OCI-LY7 (cell line): ENCODE measurements around the gene TFCP2. TPM values are rescaled to one million over a fixed set of nuclear protein-coding genes. Genes with fewer than 3 reads are reported as not detected.

Experiments
- BruUV-seq: library from RNA; stranded (reverse); fragments of 400-500 nt; replicated peaks from 2 replicates; lab custom pipeline; 2021; lab: Mats Ljungman, UMichigan
- CTCF ChIA-PET: fragments of 300-600 bp; sonication (Branson Sonifier 250); formaldehyde crosslinking; loops from one replicate; lab custom pipeline; 2022; ENCODE audit warnings: antibody characterized with exemption; ENCODE audit not compliant: unreplicated experiment; lab: Charles Lee
- POLR2A ChIA-PET: fragments of 300-600 bp; sonication (Branson Sonifier 250); formaldehyde crosslinking; loops from one replicate; lab custom pipeline; 2022; ENCODE audit warnings: antibody characterized with exemption; lab: Charles Lee
- DNase-seq: peaks from one replicate; pipeline ENCODE4 v3.0.0-alpha.2; 2015; ENCODE audit warnings: low spot score
- H2AFZ ChIP-seq: fragments of 200-600 bp; sonication (generic), shearing (Covaris generic); 2 replicates; pipeline ENCODE4 v1.6.1; 2014; ENCODE audit warnings: mild to moderate bottlenecking, antibody characterized with exemption, low read length, moderate library complexity
- H3K27ac ChIP-seq: fragments of 200-600 bp; sonication (generic); 2 replicates; pipeline ENCODE4 v1.5.1; 2014; ENCODE audit warnings: mixed run types, low read depth, mild to moderate bottlenecking, moderate library complexity, low read length, inconsistent platforms; ENCODE audit not compliant: poor library complexity, severe bottlenecking
- H3K36me3 ChIP-seq: fragments of 200-600 bp; sonication (generic); 2 replicates; pipeline ENCODE4 v1.6.1; 2014; ENCODE audit warnings: mild to moderate bottlenecking, antibody characterized with exemption, low read length, moderate library complexity, mixed read lengths; ENCODE audit not compliant: insufficient read depth
- H3K4me1 ChIP-seq: fragments of 200-600 bp; sonication (generic); 2 replicates; pipeline ENCODE4 v1.5.1; 2014; ENCODE audit warnings: mild to moderate bottlenecking, low read length; ENCODE audit not compliant: insufficient read depth, poor library complexity, severe bottlenecking
- H3K4me2 ChIP-seq: fragments of 200-600 bp; sonication (generic); 2 replicates; pipeline ENCODE4 v1.6.1; 2014; ENCODE audit warnings: mild to moderate bottlenecking, low read length
- H3K4me3 ChIP-seq: fragments of 200-600 bp; sonication (generic); 2 replicates; pipeline ENCODE4 v1.5.1; 2014; ENCODE audit warnings: mild to moderate bottlenecking, low read depth, low read length; ENCODE audit not compliant: poor library complexity, severe bottlenecking
- H3K79me2 ChIP-seq: fragments of 200-600 bp; sonication (generic); 2 replicates; pipeline ENCODE4 v1.6.1; 2016; ENCODE audit warnings: low read depth, mild to moderate bottlenecking, low read length, moderate library complexity, mixed read lengths; ENCODE audit not compliant: insufficient read depth
- H3K9me2 ChIP-seq: fragments of 200-600 bp; sonication (generic); 2 replicates; pipeline ENCODE4 v1.6.1; 2016; ENCODE audit warnings: mild to moderate bottlenecking, low read length, mixed read lengths; ENCODE audit not compliant: insufficient read depth
- H3K9me3 ChIP-seq: fragments of 200-600 bp; sonication (generic); 2 replicates; pipeline ENCODE4 v1.6.1; 2014; ENCODE audit warnings: mild to moderate bottlenecking, mixed run types, low read length, mixed read lengths
- H4K20me1 ChIP-seq: fragments of 200-600 bp; sonication (generic); 2 replicates; pipeline ENCODE4 v1.6.1; 2014; ENCODE audit warnings: mild to moderate bottlenecking, antibody characterized with exemption, low read length, moderate library complexity, mixed read lengths; ENCODE audit not compliant: insufficient read depth
- EZH2phosphoT487 ChIP-seq: fragments of 200-600 bp; sonication (generic); IDR thresholded peaks from 2 replicates; pipeline ENCODE4 v1.6.1; 2018; ENCODE audit warnings: low read depth, borderline replicate concordance, mild to moderate bottlenecking, mixed run types, antibody characterized with exemption, low read length, moderate library complexity, mixed read lengths
- intact Hi-C: fragments of 100-400 bp; cut with micrococcal nuclease; formaldehyde crosslinking; loops from one replicate; pipeline ENCODE4 v1.10.0; 2022; ENCODE audit not compliant: unreplicated experiment
- total RNA-seq, 2 experiments: library from RNA; depleted of rRNA in 1 of 2; stranded (reverse); fragments of >200 nt in 1 of 2; shearing (Covaris generic) in 1 of 2; gene quantifications; 2 replicates each; pipeline ENCODE4 v1.2.3, GENCODE V29; 2014 to 2022
- TF ChIP-seq, protein P1 (sequence below): fragments of 200-600 bp; sonication (generic); conservative IDR thresholded peaks from 2 replicates; pipeline ENCODE4 v1.5.1; 2014; ENCODE audit warnings: mild to moderate bottlenecking, antibody characterized with exemption, low read length, moderate library complexity, mixed read lengths

TFCP2 gene
- total RNA-seq, 2 experiments from 2014 or later = 7.2 to 11.5 TPM

DNA sequence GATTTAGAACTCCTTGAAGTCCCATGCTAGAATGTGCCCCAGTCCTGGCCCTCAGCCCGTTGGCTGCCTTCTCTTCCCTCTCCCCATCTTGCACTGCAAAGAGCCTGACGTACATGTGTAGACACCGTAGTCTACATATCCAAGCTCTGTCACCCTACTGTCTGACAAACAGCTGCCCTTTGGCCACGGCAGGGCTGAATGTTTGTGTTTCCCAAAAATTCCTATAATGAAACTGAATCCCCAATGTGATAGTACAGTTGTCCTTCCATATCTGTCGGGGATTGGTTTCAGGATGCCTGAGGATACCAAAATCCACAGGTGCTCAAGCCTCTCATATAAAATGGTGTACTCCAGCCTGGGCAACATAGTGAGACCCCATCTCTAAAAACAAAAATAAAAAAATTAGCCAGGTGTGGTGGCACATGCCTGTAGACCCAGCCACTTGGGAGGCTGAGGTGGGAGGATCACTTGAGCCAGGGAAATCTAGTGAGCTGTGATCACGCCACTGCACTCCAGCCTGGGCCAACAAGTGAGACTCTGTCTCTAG is 12.3 kb upstream of the TFCP2 start:
- H3K9me3 ChIP-seq = no peaks in the 10 kb centered on the region
- no peak overlapping the region for H2AFZ ChIP-seq
- H3K4me2 ChIP-seq = no peak overlapping the region
- DNase-seq = no peak
- CTCF ChIA-PET = no interaction called here
- H3K4me3 ChIP-seq = no peak overlapping the region
- no TSS peak for BruUV-seq
- H3K27ac ChIP-seq = no peak overlapping the region
- H4K20me1 ChIP-seq = no peaks in the 10 kb centered on the region
- no peaks in the 10 kb centered on the region for H3K9me2 ChIP-seq
- intact Hi-C loops = loop anchor here (5.0 kb wide), 2 partner anchors 103 to 138 kb away; partner anchors contain the start of genes CSRNP2 and LETMD1
- no peaks in the 10 kb centered on the region for H3K36me3 ChIP-seq
- H3K79me2 ChIP-seq = no peaks in the 10 kb centered on the region
- TF ChIP-seq, protein P1, sequence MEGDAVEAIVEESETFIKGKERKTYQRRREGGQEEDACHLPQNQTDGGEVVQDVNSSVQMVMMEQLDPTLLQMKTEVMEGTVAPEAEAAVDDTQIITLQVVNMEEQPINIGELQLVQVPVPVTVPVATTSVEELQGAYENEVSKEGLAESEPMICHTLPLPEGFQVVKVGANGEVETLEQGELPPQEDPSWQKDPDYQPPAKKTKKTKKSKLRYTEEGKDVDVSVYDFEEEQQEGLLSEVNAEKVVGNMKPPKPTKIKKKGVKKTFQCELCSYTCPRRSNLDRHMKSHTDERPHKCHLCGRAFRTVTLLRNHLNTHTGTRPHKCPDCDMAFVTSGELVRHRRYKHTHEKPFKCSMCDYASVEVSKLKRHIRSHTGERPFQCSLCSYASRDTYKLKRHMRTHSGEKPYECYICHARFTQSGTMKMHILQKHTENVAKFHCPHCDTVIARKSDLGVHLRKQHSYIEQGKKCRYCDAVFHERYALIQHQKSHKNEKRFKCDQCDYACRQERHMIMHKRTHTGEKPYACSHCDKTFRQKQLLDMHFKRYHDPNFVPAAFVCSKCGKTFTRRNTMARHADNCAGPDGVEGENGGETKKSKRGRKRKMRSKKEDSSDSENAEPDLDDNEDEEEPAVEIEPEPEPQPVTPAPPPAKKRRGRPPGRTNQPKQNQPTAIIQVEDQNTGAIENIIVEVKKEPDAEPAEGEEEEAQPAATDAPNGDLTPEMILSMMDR = no peak
- no peak for TF ChIP-seq EZH2phosphoT487
- peaks cover 52% of the 10 kb centered on the region for H3K4me1 ChIP-seq
- POLR2A ChIA-PET = no interaction called here

DNA sequence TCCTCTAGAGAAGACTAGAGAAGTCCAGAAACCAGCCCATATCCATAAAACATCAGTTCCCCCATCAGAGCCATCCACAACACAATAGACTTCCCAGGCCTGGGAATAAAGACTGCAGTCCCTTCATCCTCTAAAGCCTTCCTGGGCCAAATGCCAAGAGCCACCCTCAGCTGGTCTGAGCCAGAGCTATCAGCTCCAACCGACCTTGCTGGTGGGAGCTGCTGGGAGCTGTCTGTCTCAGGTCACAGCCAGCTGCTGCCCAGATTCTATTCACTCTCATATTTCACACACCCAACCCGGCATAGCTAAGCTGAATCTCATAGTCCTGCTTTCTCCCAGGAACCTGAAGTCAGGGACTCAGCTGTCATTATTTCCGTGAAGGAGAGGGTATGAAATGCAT is 10.9 kb upstream of the TFCP2 start:
- Histone ChIP-seq H4K20me1 (no peaks in the 10 kb centered on the region), H3K9me2 (no peaks in the 10 kb centered on the region), H3K4me2 (no peak overlapping the region), H3K27ac (no peak overlapping the region), H3K36me3 (no peaks in the 10 kb centered on the region), H3K9me3 (no peaks in the 10 kb centered on the region), H2AFZ (peak overlapping the region; percentile 23; the same call in 1 of the 2 replicates), H3K79me2 (no peaks in the 10 kb centered on the region), H3K4me1 (peaks cover 37% of the 10 kb centered on the region), H3K4me3 (no peak overlapping the region)
- TF ChIP-seq EZH2phosphoT487 = no peak
- TF ChIP-seq, protein P1 = no peak
- no peak for DNase-seq
- POLR2A ChIA-PET = interaction anchor here (1.1 kb wide), 1 partner anchor 172 kb away, joined by 6 read pairs; no protein-coding TSS in a partner anchor
- BruUV-seq = no TSS peak
- CTCF ChIA-PET = no interaction called here
- intact Hi-C loops = no loop called here

DNA sequence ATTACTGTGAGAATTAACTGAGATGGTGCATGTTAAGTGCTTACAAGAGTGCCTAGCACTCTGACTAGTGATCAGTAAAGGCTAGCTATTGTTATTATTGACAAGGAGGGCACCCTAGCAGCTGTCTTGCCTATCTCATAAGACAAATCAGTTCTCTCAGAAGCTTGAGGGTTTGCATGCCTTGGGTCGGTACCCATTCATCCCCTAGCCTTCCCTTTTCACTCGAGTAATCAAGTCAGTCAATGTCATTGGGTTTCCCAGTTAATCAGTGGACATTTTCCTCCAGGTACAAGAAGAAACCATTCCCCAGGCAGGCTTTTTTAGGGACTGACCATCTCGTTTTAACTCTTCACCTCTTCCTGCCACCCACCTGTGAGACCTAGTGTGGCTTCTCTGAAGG is 10.4 kb upstream of the TFCP2 start:
- TF ChIP-seq, protein P1 = no peak
- no peak for TF ChIP-seq EZH2phosphoT487
- H3K9me2 ChIP-seq = no peaks in the 10 kb centered on the region
- peaks cover 33% of the 10 kb centered on the region for H3K4me1 ChIP-seq
- no peaks in the 10 kb centered on the region for H4K20me1 ChIP-seq
- no peak overlapping the region for H3K4me3 ChIP-seq
- no peak overlapping the region for H3K27ac ChIP-seq
- ChIA-PET CTCF (no interaction called here), POLR2A (no interaction called here)
- H3K79me2 ChIP-seq = no peaks in the 10 kb centered on the region
- H2AFZ ChIP-seq = peak overlapping the region; percentile 23; the same call in 1 of the 2 replicates
- H3K9me3 ChIP-seq = no peaks in the 10 kb centered on the region
- no peak overlapping the region for H3K4me2 ChIP-seq
- no peak for DNase-seq
- intact Hi-C loops = no loop called here
- no peaks in the 10 kb centered on the region for H3K36me3 ChIP-seq
- BruUV-seq = no TSS peak
